ENCODE measurements around the gene COL24A1. TPM values are rescaled to one million over a fixed set of nuclear protein-coding genes. Genes with fewer than 3 reads are reported as not detected.

The COL24A1 gene
- total RNA-seq, 1 experiment from 2014 or later, result not detected

DNA sequence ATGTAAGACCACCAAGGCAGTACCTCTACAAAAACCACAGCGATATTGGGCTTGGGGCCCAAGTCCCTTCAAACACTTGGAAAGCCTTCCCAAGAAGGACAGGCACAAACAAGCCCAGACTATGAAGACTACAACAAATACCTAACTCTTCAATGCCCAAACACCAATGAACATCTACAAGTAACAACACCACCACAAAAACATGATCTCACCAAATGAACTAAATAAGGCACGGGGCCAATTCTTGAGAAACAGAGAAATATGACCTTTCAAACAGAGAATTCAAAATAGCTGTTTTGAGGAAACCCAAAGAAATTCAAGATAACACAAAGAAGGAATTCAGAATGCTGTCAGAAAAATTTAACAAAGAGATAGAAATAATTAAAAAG lies 86.8 kb downstream of the COL24A1 start:
- ChIA-PET RAD21 (ENCODE audit: low non-redundant PET in 1 of 2, low total read pairs in 2 of 2, uncharacterized antibody in 2 of 2, unreplicated experiment in 2 of 2) (no interaction called here), POLR2A (no interaction called here), CTCF (no interaction called here)
- Histone ChIP-seq H3K4me2 (ENCODE audit: low read length) (no peak overlapping the region), H3K9me3 (ENCODE audit: control insufficient read depth in 1 of 2, insufficient read depth in 1 of 2, low read depth in 1 of 2, low read length in 2 of 2) (no peaks in the 10 kb centered on the region), H3K4me1 (ENCODE audit: control insufficient read depth in 1 of 2, insufficient read depth in 2 of 2, low read length in 2 of 2) (no peaks in the 10 kb centered on the region), H3K79me2 (ENCODE audit: insufficient read depth, low read length) (no peaks in the 10 kb centered on the region), H3K27me3 (ENCODE audit: insufficient read depth, low read length) (no peaks in the 10 kb centered on the region), H4K20me1 (ENCODE audit: insufficient read depth) (no peaks in the 10 kb centered on the region), H2AFZ (ENCODE audit: low read depth, low read length, poor library complexity, severe bottlenecking) (no peak overlapping the region), H3K36me3 (ENCODE audit: control insufficient read depth in 1 of 2, insufficient read depth in 2 of 2, low read length in 2 of 2) (no peaks in the 10 kb centered on the region), H3K27ac (ENCODE audit: low read depth, low read length) (no peak overlapping the region), H3K9me2 (ENCODE audit: insufficient read depth) (no peaks in the 10 kb centered on the region), H3K9ac (ENCODE audit: low read length) (no peak overlapping the region), H3K4me3 (replicated peaks in 1 of 2; ENCODE audit: low read depth in 1 of 2, low read length in 2 of 2) (no peak overlapping the region)
- TF ChIP-seq ELF1 (IDR thresholded peaks at IDR 0.05; ENCODE audit: borderline replicate concordance, low read depth) (no peak), EZH2phosphoT487 (IDR thresholded peaks at IDR 0.05; ENCODE audit: borderline replicate concordance) (no peak), POLR2AphosphoS5 (IDR thresholded peaks at IDR 0.05; ENCODE audit: low read depth, low read length) (no peak), CEBPB (IDR thresholded peaks at IDR 0.05; ENCODE audit: low read depth) (no peak), YY1 (IDR thresholded peaks at IDR 0.05; ENCODE audit: extremely low read depth, insufficient replicate concordance, low read depth, low read length) (no peak), EZH2 (IDR thresholded peaks at IDR 0.05) (no peak), POLR2A (IDR thresholded peaks at IDR 0.05; ENCODE audit: borderline replicate concordance, extremely low read depth, insufficient read depth, insufficient read length) (no peak), TCF7L2 (IDR thresholded peaks at IDR 0.05; ENCODE audit: borderline replicate concordance, extremely low read depth, insufficient read depth, insufficient read length) (no peak), RAD21 (IDR thresholded peaks at IDR 0.05; ENCODE audit: low read depth) (no peak), ZNF274 (IDR thresholded peaks at IDR 0.05; ENCODE audit: low read depth, low read length) (no peak), EGR1 (IDR thresholded peaks at IDR 0.05; ENCODE audit: low read depth) (no peak), SP1 (IDR thresholded peaks at IDR 0.05; ENCODE audit: low read depth) (no peak), FOSL1 (IDR thresholded peaks at IDR 0.05; ENCODE audit: low read depth) (no peak)
- TF ChIP-seq, protein P1, sequence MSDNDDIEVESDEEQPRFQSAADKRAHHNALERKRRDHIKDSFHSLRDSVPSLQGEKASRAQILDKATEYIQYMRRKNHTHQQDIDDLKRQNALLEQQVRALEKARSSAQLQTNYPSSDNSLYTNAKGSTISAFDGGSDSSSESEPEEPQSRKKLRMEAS (IDR thresholded peaks at IDR 0.05), result no peak
- TF ChIP-seq, protein P2, sequence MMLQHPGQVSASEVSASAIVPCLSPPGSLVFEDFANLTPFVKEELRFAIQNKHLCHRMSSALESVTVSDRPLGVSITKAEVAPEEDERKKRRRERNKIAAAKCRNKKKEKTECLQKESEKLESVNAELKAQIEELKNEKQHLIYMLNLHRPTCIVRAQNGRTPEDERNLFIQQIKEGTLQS (IDR thresholded peaks at IDR 0.05), result no peak
- TF ChIP-seq, protein P3, sequence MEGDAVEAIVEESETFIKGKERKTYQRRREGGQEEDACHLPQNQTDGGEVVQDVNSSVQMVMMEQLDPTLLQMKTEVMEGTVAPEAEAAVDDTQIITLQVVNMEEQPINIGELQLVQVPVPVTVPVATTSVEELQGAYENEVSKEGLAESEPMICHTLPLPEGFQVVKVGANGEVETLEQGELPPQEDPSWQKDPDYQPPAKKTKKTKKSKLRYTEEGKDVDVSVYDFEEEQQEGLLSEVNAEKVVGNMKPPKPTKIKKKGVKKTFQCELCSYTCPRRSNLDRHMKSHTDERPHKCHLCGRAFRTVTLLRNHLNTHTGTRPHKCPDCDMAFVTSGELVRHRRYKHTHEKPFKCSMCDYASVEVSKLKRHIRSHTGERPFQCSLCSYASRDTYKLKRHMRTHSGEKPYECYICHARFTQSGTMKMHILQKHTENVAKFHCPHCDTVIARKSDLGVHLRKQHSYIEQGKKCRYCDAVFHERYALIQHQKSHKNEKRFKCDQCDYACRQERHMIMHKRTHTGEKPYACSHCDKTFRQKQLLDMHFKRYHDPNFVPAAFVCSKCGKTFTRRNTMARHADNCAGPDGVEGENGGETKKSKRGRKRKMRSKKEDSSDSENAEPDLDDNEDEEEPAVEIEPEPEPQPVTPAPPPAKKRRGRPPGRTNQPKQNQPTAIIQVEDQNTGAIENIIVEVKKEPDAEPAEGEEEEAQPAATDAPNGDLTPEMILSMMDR (IDR thresholded peaks at IDR 0.05 in 2 of 3, conservative IDR thresholded peaks at IDR 0.05 in 1 of 3; ENCODE audit: borderline replicate concordance in 1 of 3, insufficient read depth in 1 of 3, low read depth in 2 of 3, low read length in 2 of 3), result no peak
- TF ChIP-seq, protein P4, sequence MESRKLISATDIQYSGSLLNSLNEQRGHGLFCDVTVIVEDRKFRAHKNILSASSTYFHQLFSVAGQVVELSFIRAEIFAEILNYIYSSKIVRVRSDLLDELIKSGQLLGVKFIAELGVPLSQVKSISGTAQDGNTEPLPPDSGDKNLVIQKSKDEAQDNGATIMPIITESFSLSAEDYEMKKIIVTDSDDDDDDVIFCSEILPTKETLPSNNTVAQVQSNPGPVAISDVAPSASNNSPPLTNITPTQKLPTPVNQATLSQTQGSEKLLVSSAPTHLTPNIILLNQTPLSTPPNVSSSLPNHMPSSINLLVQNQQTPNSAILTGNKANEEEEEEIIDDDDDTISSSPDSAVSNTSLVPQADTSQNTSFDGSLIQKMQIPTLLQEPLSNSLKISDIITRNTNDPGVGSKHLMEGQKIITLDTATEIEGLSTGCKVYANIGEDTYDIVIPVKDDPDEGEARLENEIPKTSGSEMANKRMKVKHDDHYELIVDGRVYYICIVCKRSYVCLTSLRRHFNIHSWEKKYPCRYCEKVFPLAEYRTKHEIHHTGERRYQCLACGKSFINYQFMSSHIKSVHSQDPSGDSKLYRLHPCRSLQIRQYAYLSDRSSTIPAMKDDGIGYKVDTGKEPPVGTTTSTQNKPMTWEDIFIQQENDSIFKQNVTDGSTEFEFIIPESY (IDR thresholded peaks at IDR 0.05; ENCODE audit: extremely low read depth, insufficient replicate concordance, low read length), result no peak
- TF ChIP-seq, protein P5, sequence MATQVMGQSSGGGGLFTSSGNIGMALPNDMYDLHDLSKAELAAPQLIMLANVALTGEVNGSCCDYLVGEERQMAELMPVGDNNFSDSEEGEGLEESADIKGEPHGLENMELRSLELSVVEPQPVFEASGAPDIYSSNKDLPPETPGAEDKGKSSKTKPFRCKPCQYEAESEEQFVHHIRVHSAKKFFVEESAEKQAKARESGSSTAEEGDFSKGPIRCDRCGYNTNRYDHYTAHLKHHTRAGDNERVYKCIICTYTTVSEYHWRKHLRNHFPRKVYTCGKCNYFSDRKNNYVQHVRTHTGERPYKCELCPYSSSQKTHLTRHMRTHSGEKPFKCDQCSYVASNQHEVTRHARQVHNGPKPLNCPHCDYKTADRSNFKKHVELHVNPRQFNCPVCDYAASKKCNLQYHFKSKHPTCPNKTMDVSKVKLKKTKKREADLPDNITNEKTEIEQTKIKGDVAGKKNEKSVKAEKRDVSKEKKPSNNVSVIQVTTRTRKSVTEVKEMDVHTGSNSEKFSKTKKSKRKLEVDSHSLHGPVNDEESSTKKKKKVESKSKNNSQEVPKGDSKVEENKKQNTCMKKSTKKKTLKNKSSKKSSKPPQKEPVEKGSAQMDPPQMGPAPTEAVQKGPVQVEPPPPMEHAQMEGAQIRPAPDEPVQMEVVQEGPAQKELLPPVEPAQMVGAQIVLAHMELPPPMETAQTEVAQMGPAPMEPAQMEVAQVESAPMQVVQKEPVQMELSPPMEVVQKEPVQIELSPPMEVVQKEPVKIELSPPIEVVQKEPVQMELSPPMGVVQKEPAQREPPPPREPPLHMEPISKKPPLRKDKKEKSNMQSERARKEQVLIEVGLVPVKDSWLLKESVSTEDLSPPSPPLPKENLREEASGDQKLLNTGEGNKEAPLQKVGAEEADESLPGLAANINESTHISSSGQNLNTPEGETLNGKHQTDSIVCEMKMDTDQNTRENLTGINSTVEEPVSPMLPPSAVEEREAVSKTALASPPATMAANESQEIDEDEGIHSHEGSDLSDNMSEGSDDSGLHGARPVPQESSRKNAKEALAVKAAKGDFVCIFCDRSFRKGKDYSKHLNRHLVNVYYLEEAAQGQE (IDR thresholded peaks at IDR 0.05; ENCODE audit: low read depth), result no peak
- intact Hi-C loops (cut with micrococcal nuclease), result no loop called here
- DNase-seq (ENCODE audit: low read depth, low spot score) (no peak), ATAC-seq (no peak)
- no TSS peak for BruUV-seq (replicated peaks)

Measured in HCT116 (cell line).